GM04504 (cell line): ENCODE measurements around the gene MEAK7.

ENCODE experiments used
- DNase-seq: peaks from one replicate; pipeline ENCODE4 v3.0.0-alpha.2; 2012; ENCODE audit warnings: low read depth

Gene MEAK7, protein sequence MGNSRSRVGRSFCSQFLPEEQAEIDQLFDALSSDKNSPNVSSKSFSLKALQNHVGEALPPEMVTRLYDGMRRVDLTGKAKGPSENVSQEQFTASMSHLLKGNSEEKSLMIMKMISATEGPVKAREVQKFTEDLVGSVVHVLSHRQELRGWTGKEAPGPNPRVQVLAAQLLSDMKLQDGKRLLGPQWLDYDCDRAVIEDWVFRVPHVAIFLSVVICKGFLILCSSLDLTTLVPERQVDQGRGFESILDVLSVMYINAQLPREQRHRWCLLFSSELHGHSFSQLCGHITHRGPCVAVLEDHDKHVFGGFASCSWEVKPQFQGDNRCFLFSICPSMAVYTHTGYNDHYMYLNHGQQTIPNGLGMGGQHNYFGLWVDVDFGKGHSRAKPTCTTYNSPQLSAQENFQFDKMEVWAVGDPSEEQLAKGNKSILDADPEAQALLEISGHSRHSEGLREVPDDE

DNA sequence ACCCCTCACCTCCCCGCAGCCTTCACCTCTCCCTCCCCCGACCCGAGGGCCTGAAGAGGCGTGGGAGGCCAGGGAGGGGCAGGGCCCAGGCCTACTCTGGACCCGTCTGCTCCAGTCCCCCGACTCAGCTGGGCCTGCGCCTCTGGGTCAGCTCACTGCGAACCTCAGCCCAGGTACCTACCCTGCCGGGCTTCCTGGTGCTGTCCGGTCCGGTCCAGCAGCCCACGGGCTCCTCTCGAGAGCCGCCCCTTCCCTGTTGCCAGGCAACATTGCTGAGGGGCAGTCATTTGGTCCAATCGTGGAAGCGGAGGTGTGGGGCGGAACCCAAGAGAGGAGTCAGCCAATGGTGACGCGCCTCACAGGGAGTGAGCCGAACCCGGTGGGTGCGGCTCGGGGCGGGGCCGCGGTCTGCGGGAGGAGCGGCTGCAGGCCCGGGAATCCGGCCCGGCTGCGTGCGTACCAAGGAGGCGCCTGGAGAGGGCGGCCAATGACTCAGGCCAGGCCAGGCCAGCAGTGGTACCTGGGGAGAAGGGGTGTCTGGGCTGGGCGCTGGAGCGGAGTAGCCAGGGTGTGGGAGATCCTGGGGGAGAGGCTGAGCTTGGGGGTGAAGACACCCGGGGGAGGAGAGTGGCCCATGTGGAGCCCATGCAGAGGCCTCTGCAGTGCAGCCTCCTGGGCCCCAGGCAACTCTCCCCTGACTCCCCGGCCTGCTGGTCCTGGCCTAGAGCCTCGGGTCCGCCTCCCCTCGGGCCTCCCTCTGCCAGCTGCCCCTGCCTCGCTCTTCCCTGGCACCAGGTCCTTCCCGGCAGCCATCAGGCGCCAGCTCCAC lies at the start of gene MEAK7:
TSS of gene MEAK7 (minus strand) at position 240 of the 829 bp plus-strand sequence. CDS start 6,573 bp downstream, outside the sequence.
- peak; percentile 98 for DNase-seq

DNA sequence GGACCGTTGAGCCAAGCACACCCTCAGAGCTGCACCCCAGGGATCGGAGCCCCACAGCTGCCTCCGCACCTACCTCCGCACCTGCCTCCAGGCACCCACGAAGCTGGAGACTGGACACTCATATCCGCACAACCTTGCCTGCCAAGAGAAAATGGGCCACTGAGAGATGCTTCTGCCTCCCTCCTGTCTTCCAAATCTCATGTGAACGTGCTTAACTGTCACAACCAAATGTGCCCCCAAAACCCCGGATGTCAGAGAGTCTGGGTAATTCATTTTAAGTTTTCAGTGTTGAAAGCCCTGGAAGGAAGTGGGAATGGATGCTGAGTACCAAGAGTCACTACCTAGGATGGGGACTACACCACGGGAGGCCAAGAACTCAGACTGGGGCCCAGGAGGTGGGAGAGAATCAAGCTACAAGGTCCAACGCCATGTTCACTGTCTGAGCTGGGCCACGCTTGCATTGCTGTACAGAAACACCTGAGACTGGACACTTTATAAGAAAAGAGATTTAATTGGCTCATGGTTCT lies 49.5 kb upstream of the MEAK7 start:
- no peak for DNase-seq

DNA sequence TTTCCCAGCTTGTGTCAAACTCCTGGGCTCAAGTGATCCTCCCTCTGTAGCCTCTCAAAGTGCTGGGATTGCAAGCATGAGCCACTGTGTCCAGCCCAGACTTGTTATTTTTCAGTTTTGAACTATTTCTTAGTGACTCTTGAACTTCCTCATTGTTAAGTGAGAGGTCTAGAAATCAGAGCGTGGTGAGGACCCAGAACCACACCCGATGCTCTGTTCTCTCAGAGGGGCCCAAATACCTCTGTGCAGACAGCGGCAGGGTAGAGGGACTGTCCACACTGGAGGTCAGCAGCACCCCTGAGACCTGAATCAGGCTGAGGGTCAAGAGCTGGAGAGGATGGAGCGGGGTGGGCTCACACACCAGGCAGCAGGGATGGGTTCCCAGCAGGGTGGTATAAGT lies 47.7 kb upstream of the MEAK7 start:
- no peak for DNase-seq

DNA sequence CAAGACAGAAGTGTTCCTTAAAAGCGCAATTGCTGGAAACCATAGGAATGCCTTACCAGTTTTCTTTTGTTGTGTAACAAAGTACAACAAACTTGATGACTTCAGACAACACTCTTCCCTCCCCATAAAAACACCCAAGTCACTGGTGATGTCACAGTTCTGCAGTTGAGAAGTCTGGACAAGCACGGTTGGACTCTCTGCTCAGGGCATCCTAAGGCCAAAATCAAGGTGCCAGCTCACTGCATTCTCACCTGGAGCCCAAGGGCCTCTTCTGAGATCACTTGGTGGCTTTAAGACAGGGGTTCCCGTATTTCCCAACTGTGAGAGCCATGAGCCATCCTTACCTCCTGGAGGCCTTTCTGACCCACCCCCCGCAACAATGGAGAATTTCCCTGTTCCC lies 45.6 kb upstream of the MEAK7 start:
- no peak for DNase-seq

DNA sequence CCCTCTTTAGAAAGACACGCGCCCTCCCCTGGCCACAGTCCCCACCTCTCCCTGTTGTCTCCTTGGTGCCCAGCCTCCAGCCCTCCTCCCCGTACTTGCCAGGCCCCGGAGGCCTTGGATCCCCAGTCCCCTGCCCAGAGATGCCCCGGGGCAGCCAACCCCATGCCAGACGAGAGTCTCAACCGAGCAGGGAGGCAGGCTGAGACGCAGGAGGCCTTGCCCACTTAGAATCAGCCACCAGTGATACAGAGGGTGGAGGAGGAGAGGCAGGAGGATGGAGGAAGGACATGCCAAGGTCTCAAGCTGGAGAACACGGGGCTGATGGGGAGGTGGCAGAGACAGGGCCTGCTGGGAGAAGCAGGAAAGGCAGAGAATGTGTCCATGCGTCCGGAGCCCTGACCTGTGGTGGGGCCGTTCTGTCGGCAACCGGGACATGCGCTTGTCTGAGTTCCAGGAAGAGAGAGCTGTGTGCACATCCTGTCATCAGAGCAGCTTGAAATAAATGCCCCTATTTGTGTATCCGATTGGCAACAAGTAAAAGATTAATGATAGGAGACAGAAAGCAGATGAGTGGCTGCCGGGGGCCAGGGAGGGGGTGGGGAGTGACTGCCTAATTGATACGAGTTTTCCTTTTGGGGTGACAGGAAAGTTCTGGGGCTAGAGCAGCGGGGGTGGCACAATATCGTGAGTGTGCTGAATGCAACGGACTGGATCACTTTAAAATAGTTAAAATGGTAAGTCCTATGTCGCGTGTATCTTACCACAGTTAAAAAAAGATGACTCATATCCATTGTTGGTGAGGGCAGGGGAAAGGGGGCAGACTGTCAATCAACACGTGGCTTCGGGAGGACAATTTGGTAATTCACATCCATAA lies 44.7 kb upstream of the MEAK7 start:
- no peak for DNase-seq

DNA sequence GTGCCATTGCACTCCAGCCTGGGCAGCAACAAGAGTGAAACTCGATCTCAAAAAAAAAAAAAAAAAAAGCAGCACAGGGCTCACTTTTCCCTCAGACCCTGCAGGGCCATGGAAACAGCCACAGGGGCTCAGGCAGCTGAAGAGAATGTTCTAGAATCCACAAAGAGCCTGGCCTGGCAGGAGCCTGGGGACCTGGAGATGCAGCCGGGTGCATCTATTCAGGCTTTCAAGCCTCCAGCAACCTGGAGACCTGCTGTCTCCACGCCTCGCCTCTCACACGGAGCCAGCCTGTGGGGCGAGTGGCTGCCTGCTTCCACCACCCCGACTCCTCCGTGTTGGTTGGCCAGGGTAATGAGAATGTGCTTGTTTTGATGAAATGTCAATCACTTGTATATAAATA lies 44.0 kb upstream of the MEAK7 start:
- DNase-seq: no peak

DNA sequence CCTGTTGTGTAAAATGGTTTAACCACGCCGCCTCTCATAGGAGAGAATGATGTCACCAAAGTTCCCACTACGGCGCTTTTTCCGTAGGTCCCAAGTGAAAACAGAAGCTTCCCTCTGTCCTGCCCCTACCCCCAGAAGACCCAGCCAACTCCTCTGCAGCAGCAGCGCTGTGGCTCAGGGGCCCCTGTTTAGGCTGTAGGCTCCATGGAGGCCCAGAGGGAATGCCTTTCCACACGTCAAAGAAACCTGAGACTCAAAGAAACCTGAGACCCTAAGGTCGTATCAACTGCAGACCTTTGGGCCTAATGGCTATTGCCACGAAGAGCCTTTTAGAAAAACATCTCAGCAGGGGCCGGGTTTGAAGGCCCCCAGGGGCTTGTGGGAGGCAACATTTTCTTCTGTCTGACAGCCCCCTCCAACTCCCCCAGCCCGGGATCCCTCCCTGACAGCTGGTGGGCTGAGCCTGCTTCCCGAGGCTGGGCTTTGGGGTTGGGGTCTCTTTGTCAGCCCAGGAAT lies 43.1 kb upstream of the MEAK7 start:
- DNase-seq: no peak

DNA sequence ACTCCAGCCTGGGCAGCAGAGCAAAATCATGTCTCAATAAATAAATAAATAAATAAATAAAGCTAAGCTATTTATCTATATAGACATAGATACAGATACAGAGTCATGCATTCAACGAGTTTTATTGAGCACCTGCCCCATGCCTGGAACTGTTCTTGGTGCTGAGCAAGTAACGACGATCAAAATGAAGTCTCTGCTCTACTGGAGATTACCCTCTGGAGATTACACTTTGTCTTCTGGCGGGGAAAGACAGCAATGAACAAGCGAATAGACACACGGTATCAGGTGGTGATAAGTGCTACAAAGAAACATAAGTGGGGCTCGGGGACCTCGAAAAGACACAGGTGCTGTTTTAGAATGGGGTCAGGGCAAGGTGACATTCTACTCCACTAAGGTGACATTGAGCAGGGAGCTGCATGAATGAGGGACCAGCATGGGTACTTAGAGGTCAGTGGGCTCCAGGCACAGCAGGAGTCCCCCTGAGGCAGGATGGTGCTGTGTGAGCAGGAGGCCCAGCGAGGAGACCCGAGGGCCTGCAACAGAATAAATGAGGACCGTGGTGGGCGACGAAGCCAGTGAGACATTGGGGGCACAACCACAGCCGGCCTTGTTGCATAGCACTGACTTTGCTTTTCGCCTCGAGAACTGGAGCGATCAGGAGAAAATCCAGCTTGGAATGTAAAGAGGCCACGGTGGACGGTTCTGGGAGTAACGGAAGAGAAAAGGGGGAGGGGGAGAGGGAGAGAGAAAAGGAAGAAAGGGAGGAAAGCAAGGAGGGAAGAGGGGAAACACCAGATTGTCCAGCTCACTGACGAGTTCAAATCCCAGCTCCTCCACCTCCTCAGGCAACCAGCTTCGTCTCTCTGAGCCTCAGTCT lies 42.4 kb upstream of the MEAK7 start:
- DNase-seq: no peak

DNA sequence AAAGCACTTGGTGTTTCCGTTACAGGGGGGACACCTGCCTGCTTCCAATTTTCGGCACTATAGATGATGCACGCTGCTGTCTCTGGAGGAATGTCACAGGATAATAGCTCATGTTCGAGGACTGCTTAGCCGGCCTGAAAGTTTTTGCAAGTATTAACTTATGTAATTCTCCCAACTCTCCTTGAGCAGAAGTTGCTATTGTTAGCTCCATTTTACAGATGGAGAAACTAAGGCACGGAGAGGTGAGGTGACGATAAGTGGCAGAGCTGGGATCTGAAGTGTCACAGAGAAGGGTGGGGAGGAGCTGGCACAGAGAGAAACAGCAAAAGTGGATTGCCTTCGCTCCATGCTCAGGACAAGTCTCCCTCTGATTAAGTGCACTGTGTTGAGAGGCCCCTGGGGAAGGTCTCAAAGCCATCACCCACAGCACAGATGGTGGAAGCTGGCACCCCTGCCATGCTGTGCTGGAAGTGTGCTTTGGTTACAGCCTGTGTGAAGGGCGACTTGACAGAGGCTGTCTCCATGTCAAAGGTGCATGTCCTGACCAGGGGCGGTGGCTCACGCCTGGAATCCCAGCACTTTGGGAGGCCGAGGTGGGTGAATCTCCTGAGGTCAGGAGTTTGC lies 40.8 kb upstream of the MEAK7 start:
- no peak for DNase-seq

DNA sequence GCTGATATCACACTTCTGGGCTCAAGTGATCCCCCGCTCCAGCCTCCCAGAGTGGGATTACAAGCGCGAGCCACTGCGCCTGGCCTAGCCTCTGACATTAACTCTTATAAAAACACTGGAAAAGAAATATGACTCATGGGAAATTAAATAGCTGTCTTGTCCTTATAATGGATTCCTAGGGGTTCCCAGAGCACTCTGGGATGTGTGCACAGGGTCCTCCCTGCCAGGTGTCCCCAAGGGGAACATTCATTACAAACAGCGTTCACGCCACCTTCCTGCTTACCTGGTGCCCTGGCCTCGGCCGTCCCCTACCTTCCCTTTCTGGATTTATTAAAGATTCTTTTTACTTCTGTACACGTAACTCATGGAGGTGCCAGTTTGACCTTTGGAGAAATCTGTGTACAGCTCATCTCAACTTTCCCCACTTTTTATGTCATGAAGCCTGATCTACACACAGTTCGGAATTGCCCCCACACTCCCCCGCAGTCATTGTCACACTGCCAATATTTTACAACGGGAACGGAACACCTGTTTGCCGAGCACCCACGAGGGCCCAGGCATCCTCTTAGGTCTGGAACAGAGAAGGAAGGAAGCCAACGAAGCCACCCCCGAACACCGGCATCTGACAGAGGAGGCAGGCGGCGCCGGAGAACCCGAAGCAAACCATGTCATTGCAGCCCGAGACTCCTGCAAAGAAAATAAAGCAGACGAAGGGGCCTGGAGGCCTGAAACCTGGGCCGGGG lies 39.7 kb upstream of the MEAK7 start:
- DNase-seq: no peak

DNA sequence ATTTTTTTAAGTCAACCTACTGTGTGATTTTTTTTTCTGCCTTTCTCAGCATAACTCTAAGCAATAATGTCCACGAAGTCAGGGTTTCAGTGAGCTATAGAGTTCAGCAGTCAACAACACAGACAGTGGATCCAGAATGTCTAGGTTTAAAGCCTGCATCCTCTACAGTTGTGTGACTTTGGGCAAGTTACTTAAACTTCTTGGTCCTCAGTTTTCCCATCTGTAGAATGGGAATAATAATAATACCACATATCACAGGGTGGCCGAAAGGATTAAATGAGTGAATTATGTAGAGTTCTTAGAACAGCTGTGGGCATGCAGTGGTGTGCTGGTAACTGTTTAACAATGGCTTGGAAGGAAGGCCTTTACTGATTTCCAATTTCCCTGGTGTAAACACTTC lies 38.8 kb upstream of the MEAK7 start:
- DNase-seq: no peak

DNA sequence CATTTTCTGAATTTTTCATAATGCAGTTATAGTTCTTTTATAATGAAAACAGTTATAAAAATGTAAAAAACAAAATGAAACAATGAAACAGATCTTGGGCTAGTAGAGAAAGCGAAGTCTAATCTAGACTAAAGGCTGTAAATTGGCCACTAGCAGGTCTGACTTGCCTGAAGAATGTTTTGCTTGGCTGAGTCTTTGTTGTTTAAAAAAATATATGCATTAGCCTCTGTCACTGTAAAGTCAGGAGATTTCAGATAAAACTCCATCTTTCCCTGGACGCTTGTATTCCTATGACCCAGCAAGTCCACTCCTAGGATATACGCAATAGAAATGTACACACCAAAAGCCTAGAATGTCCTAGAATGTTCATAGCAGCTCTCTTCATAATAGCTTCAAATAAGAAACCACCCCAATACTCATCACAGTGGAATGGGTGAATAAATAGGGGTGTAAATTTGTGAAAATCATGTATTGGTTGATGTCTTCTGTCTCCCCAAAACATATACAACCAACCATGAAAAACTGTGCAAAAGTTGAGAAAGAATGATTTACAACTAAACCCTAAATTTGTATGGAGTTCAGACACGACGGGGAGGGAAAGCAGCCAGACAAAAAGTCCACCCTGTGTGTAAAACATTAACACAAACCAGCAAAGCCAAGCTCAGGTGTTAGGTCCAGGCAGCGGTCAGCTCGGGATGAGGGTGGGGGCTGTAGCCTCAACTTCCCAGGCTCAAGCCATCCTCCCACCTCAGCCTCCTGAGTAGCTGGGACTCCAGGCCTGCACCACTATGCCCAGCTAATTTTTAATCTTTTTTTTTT lies 37.7 kb upstream of the MEAK7 start:
- no peak for DNase-seq

DNA sequence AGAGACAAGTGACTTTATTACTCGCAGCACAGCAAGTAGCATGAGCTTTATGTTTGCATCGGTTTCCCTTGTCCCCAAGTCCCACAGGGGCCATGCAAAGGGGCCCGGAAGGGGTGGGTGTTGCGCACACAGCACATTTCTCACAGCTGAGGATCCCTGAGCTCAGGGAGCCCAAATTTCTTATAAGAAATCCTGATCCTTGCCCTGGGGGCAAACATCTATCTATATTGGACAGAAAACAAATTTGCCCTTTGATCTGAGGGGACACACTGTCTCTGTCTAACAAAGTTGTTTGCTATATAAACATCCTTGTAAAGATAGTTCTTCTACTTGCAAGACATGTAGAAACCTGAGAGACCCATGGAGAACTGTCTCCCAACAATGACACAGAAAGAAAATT lies 35.7 kb upstream of the MEAK7 start:
- DNase-seq: no peak

DNA sequence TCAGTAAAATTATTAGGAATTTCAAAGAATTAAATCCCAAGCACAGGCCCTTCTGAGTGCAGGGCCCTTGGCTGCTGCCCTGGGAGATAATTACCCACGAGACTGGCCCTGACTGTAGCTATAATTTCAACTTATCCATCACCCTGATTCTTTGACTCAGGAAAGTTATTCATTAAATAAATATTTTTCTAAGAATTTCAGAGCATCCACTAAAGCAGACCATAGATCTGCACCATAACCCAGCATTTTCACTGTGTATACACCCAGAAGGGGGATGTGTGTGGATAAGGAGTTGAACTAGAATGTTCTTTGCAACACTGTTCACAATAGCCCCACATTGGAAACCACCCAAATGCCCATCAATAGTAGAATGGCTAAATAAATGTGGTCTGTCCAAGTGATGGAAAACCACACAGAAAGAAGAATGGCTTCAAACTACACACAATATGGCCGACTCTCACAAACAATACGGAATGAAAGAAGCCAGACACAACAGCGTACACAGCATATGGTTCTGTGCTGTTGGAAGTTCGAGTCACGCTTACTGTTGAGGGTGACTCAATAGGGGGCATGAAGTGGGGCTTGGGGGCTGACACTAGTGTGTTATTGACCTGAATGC lies 33.9 kb upstream of the MEAK7 start:
- DNase-seq: no peak

DNA sequence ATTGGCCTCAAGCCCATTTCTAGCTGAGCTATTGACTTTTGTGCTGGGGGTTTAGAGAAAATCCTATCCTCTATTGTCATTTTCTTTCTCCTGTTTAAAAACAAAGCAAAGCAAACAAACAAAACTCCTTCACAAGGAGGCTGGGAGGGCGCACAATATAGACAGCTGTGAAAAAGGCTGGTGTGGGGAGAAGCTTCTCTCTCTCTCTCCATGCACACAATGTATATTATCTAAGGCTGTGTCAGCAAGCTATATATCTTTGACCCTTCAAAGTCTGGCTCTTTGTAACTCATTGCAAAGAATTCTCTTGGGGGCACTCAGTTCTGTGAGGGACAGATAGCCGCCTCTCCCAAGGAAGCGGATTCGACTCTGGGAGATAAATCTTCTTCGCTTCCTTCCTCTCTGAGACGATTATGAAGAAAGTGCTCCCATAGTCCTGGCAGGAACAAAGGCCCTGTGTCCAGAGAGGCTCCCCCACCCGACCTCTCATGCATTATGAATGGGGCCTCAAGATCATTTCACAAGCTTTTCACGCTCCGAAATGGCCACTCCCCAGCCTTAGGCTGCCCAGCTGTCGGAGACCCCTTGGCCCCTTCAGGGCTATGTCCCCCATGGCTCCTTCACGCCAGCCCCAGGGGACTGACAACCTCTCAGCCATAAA lies 33.2 kb upstream of the MEAK7 start:
- no peak for DNase-seq

DNA sequence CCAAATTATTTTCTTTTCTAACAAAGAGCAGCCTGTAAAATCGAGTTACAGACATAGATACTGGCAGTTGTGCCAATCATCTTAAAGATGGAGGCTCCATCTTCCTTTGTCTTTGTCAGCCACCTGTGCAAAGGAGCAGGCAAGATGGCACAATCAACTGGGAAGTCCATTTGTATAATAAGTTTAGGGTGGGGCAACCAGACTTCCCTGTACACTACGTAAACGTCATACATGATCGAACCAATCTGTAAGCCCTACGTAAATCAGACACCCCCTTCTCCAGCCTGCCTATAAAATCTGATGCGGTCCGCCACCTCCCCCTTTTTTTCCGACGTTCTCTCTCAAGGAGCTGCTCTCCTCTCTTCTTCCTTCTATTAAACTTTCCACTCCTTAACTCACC lies 31.4 kb upstream of the MEAK7 start:
- no peak for DNase-seq

DNA sequence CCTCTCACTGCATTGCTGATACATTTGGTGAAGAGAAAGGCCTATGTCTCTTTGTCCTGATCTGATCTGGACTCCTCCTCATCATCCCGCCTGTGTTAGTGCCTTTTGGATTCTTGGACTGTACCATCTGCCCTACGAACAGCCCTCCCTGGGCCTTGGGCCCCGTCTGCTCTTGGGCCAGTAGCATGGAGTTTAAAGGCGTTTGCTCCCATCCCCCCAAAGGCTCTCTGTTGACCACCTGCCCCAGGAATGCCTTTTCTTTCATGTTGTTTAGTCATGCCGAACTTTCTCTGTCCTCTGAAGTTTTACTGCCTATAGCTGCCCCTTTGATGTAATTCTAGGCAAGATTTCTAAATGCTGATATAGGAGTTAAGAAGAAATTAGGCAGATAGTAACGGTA lies 30.9 kb upstream of the MEAK7 start:
- no peak for DNase-seq

DNA sequence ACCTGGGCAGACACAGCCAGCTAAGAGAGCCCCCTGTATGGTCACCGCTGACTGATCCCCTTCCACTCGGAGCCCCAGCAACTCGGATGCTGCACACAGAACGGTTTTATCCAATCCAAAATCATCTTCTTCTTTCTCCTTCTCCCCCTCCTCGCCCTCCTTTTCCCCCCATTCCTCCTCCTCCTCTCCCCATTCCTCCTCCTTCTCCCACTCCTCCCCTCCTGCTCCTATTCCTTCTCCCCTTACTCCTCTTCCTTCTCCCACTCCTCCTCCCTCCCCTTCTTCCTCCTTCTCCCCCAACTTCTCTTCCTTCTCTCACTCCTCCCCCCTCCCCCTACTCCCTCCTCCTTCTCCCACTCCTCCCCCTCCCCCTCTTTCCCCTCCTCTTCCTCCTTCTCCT lies 30.4 kb upstream of the MEAK7 start:
- DNase-seq: no peak
